H1 (cell line): Measurements from ENCODE around the gene CRK. TPM values are rescaled to one million over a fixed set of nuclear protein-coding genes. Genes with fewer than 3 reads are reported as not detected.

Source experiments
- POU5F1 ChIP-seq: IDR thresholded peaks from 2 replicates; pipeline ENCODE4 v1.6.1; 2011; ENCODE audit warnings: low read depth, mild to moderate bottlenecking, low read length, moderate library complexity
- RAD21 ChIP-seq, 2 experiments: IDR thresholded peaks in 1 of 2; conservative IDR thresholded peaks in 1 of 2; 2 replicates each; pipeline ENCODE4 v1.6.1; 2011; ENCODE audit warnings: low read depth in 2 of 2, low read length in 2 of 2, improper control_type of control experiment in 1 of 2, inconsistent platforms in 1 of 2, mild to moderate bottlenecking in 1 of 2, moderate library complexity in 1 of 2
- SP4 ChIP-seq: IDR thresholded peaks from 2 replicates; pipeline ENCODE4 v1.6.1; 2012; ENCODE audit warnings: low read length, inconsistent platforms
- TAF1 ChIP-seq: IDR thresholded peaks from 2 replicates; pipeline ENCODE4 v1.6.1; 2011; ENCODE audit warnings: mild to moderate bottlenecking, low read depth, low read length
- TCF12 ChIP-seq: IDR thresholded peaks from 2 replicates; pipeline ENCODE4 v1.6.1; 2011; ENCODE audit warnings: low read depth, mild to moderate bottlenecking, low read length
- TEAD4 ChIP-seq: IDR thresholded peaks from 2 replicates; pipeline ENCODE4 v1.6.1; 2012; ENCODE audit warnings: low read depth, low read length, inconsistent platforms, mixed read lengths
- polyA plus RNA-seq, 7 experiments: library from polyadenylated mRNA; depleted of rRNA in 3 of 7; stranded (reverse) in 5 of 7; unstranded in 2 of 7; fragments of >200 nt in 5 of 7; fragments of 200-250 nt in 2 of 7; gene quantifications; 1 replicate in 5 of 7; 2 replicates in 1 of 7; 4 replicates in 1 of 7; pipeline versions ENCODE4 v1.2.1 to v1.2.3, GENCODE V29; 2011 to 2013; ENCODE audit warnings: missing spikeins in 2 of 7, mixed read lengths in 2 of 7
- total RNA-seq: library from RNA; stranded (reverse); fragmentation: NEBNext Ultra II Directional; extraction: Animal tissue kit (Norgen Biotek cat#: 25700); gene quantifications from 2 replicates; pipeline ENCODE4 v1.2.1, GENCODE V29; 2021
- TF ChIP-seq, protein P1 (sequence below), 3 experiments: IDR thresholded peaks; 1 replicate in 2 of 3; 2 replicates in 1 of 3; pipeline versions ENCODE4 v1.5.1 to v1.6.1; 2011; ENCODE audit warnings: low read length in 3 of 3, mild to moderate bottlenecking in 3 of 3, inconsistent platforms in 2 of 3, low read depth in 1 of 3, moderate library complexity in 1 of 3; ENCODE audit not compliant: insufficient read depth in 1 of 3; ENCODE audit errors: control extremely low read depth in 1 of 3
- TF ChIP-seq, protein P2 (sequence below): IDR thresholded peaks from 2 replicates; pipeline ENCODE4 v1.6.1; 2011; ENCODE audit warnings: low read length, improper control_type of control experiment
- TF ChIP-seq, protein P3 (sequence below): IDR thresholded peaks from 2 replicates; pipeline ENCODE4 v1.6.1; 2012; ENCODE audit warnings: inconsistent platforms

The CRK gene
- total and polyA plus RNA-seq, 2 of the 8 experiments (the other 6 are each of a cell fraction or from before 2014, with no cell fraction given) = 32.8 to 57.1 TPM

DNA sequence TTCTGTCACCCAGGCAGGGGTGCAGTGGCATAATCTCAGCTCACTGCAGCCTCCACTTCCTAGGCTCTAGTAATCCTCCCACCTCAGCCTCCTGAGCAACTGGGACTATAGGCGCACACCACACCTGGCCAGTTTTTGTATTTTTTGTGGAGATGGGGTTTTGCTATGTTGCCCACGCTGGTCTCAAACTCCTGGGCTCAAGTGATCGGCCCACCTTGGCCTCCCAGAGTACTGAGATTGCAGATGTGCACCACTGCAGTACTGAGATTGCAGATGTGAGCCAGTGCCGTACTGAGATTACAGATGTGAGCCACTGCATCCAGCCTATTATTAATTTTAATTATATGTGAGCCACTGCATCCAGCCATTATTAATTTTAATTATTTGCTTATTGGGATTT lies 13.8 kb downstream of the CRK start (continued):
- TF ChIP-seq, protein P1, sequence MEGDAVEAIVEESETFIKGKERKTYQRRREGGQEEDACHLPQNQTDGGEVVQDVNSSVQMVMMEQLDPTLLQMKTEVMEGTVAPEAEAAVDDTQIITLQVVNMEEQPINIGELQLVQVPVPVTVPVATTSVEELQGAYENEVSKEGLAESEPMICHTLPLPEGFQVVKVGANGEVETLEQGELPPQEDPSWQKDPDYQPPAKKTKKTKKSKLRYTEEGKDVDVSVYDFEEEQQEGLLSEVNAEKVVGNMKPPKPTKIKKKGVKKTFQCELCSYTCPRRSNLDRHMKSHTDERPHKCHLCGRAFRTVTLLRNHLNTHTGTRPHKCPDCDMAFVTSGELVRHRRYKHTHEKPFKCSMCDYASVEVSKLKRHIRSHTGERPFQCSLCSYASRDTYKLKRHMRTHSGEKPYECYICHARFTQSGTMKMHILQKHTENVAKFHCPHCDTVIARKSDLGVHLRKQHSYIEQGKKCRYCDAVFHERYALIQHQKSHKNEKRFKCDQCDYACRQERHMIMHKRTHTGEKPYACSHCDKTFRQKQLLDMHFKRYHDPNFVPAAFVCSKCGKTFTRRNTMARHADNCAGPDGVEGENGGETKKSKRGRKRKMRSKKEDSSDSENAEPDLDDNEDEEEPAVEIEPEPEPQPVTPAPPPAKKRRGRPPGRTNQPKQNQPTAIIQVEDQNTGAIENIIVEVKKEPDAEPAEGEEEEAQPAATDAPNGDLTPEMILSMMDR (IDR thresholded peaks at IDR 0.05; ENCODE audit: control extremely low read depth in 1 of 3, insufficient read depth in 1 of 3, low read depth in 1 of 3, low read length in 3 of 3) = no peak
- TF ChIP-seq TEAD4 (no peak), TAF1 (no peak), TCF12 (no peak), SP4 (no peak), RAD21 (IDR thresholded peaks at IDR 0.05 in 1 of 2, conservative IDR thresholded peaks at IDR 0.05 in 1 of 2; ENCODE audit: low read depth in 2 of 2, low read length in 2 of 2) (no peak), POU5F1 (no peak)
- TF ChIP-seq, protein P2, sequence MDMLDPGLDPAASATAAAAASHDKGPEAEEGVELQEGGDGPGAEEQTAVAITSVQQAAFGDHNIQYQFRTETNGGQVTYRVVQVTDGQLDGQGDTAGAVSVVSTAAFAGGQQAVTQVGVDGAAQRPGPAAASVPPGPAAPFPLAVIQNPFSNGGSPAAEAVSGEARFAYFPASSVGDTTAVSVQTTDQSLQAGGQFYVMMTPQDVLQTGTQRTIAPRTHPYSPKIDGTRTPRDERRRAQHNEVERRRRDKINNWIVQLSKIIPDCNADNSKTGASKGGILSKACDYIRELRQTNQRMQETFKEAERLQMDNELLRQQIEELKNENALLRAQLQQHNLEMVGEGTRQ = no peak
- TF ChIP-seq, protein P3, sequence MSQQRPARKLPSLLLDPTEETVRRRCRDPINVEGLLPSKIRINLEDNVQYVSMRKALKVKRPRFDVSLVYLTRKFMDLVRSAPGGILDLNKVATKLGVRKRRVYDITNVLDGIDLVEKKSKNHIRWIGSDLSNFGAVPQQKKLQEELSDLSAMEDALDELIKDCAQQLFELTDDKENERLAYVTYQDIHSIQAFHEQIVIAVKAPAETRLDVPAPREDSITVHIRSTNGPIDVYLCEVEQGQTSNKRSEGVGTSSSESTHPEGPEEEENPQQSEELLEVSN = no peak
